ENCODE results near the gene HSPB7. TPM values are rescaled to one million over a fixed set of nuclear protein-coding genes. Genes with fewer than 3 reads are reported as not detected.
"Not testable (repeated sequence)": the region's sequence is repeated elsewhere in the genome, so short reads cannot be mapped to it uniquely, and the experiment has no call there.

Gene HSPB7
- total RNA-seq, 2 experiments from 2014 or later, result not detected

GRCh38 chr1:16028237-16029002, 10.6 kb upstream of the HSPB7 start:
- ChIA-PET CTCF (interaction anchor here (1.2 to 1.7 kb wide), 2 partner anchors 18 to 50 kb away, joined by 3 read pairs; no protein-coding TSS in a partner anchor), POLR2A (no interaction called here)

GRCh38 chr1:16026723-16027484, 9.1 kb upstream of the HSPB7 start:
- ChIA-PET CTCF (no interaction called here), POLR2A (interaction anchor here (1.0 kb wide), 1 partner anchor 180 kb away, joined by 3 read pairs; no protein-coding TSS in a partner anchor)

- CTCF ChIA-PET, result not testable (repeated sequence)
- POLR2A ChIA-PET, result interaction anchor here (1.0 kb wide), 1 partner anchor 181 kb away, joined by 3 read pairs; no protein-coding TSS in a partner anchor
Measured at GRCh38 chr1:16026302-16026701, 8.5 kb upstream of the HSPB7 start.

GRCh38 chr1:16023050-16023653, 5.3 kb upstream of the HSPB7 start:
- CTCF ChIA-PET, result no interaction called here
- POLR2A ChIA-PET, result no interaction called here

GRCh38 chr1:16022393-16022792, 4.5 kb upstream of the HSPB7 start:
- ChIA-PET POLR2A (no interaction called here), CTCF (no interaction called here)

- CTCF ChIA-PET, result no interaction called here
- POLR2A ChIA-PET, result no interaction called here
Measured at GRCh38 chr1:16021681-16022080, 3.8 kb upstream of the HSPB7 start, which contains the start of gene CLCNKA. Gene CLCNKA (plus strand): TSS chr1:16022036. CDS start chr1:16022620, 584 bp downstream.

- CTCF ChIA-PET, POLR2A ChIA-PET: not testable (repeated sequence)
Measured at GRCh38 chr1:16020878-16021277, 3.0 kb upstream of the HSPB7 start.

- ChIA-PET POLR2A (no interaction called here), CTCF (no interaction called here)
Measured at GRCh38 chr1:16020325-16020724, 2.5 kb upstream of the HSPB7 start.

- ChIA-PET CTCF (interaction anchor here (1.2 kb wide), 1 partner anchor 205 kb away, joined by 3 read pairs; no protein-coding TSS in a partner anchor), POLR2A (no interaction called here)
Measured at GRCh38 chr1:16019644-16020277, 1.9 kb upstream of the HSPB7 start.

GRCh38 chr1:16018749-16019643, 1.2 kb upstream of the HSPB7 start:
- CTCF ChIA-PET, result interaction anchor here (1.2 to 1.8 kb wide), 2 partner anchors 10 to 204 kb away, joined by 3 to 4 read pairs; no protein-coding TSS in a partner anchor
- POLR2A ChIA-PET, result interaction anchor here (0.6 kb wide), 1 partner anchor 325 kb away, joined by 3 read pairs; no protein-coding TSS in a partner anchor

GRCh38 chr1:16018308-16018707, 465 bp upstream of the HSPB7 start:
- POLR2A ChIA-PET, result interaction anchor here (0.6 kb wide), 1 partner anchor 326 kb away, joined by 3 read pairs; no protein-coding TSS in a partner anchor
- CTCF ChIA-PET, result interaction anchor here (1.8 kb wide), 1 partner anchor 9 kb away, joined by 4 read pairs; no protein-coding TSS in a partner anchor

GRCh38 chr1:16017076-16017460, 775 bp downstream of the HSPB7 start:
- CTCF ChIA-PET, result no interaction called here
- POLR2A ChIA-PET, result no interaction called here

GRCh38 chr1:16015960-16016901, 1.6 kb downstream of the HSPB7 start:
- CTCF ChIA-PET, result interaction anchor here (1.5 kb wide), 1 partner anchor 224 kb away, joined by 3 read pairs; no protein-coding TSS in a partner anchor
- POLR2A ChIA-PET, result no interaction called here

- CTCF ChIA-PET, result interaction anchor here (1.5 kb wide), 1 partner anchor 224 kb away, joined by 3 read pairs; no protein-coding TSS in a partner anchor
- POLR2A ChIA-PET, result no interaction called here
Measured at GRCh38 chr1:16015491-16015890, 2.4 kb downstream of the HSPB7 start.

GRCh38 chr1:16014509-16015482, 3.0 kb downstream of the HSPB7 start:
- CTCF ChIA-PET, result interaction anchor here (0.6 to 1.5 kb wide), 4 partner anchors 9 to 366 kb away, joined by 3 read pairs; no protein-coding TSS in a partner anchor

GRCh38 chr1:16013908-16014258, 4.0 kb downstream of the HSPB7 start:
- CTCF ChIA-PET, result interaction anchor here (0.6 to 1.3 kb wide), 4 partner anchors 8 to 367 kb away, joined by 3 to 5 read pairs (median 3); no protein-coding TSS in a partner anchor
- POLR2A ChIA-PET, result no interaction called here

More at GRCh38 chr1:16014509-16015482, 3.0 kb downstream of the HSPB7 start:
- POLR2A ChIA-PET, result no interaction called here
